ENCODE measurements around the gene VAMP2.

Gene VAMP2

DNA sequence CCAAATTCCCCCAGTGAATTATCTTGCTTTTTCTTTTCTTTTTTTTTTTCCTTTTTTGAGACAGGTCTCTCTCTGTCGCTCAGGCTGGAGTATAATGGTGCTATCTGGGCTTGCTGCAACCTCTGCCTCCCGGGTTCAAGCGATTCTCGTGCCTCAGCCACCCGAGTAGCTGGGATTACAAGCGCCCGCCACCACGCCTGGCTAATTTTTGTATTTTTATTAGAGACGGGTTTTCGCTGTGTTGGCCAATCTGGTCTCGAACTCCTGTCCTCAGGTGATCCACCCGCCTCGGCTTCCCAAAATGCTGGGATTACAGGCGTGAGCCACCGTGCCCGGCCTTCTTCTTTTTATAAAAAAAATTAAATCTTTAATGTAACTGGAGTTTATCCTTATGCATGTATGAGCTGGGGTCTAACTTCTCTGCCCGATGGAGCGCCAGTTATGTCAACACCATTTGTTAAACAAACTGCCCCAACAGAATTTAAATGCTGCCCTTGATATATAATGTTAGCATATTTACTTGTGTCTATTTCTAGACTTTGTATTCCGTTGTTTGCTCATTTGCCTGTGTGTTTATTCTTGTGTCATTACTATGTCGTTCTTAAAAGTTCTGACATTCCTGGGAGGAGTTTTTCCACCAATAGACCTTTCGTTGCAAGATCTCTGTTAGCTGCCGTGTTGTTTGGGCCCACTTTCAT, 48.2 kb upstream of the VAMP2 start:
- H3K4me1 ChIP-seq (ENCODE audit: control insufficient read depth, insufficient read depth, low read length) = peaks cover 8% of the 10 kb centered on the region
- POLR2A ChIA-PET = interaction anchor here (0.6 to 16.4 kb wide), 27 partner anchors 11 to 360 kb away, joined by 3 to 394 read pairs (median 6); partner anchors contain the start of genes BORCS6, CTC1, HES7 and KRABD2
- peaks cover 25 to 34% of the 10 kb centered on the region in 2 experiments for H3K36me3 ChIP-seq (ENCODE audit: control insufficient read depth in 2 of 2, insufficient read depth in 1 of 2, low read length in 2 of 2)
- no peaks in the 10 kb centered on the region for H3K9me3 ChIP-seq (ENCODE audit: control insufficient read depth, insufficient read depth, low read depth, low read length)
- H3K27ac ChIP-seq (ENCODE audit: extremely low read depth, low read depth, low read length) = peak overlapping the region; percentile 91
- CTCF ChIA-PET = interaction anchor here (0.6 to 2.4 kb wide), 12 partner anchors 8 to 307 kb away, joined by 3 to 10 read pairs (median 6); partner anchors contain the start of gene CTC1
- H3K4me3 ChIP-seq (ENCODE audit: low read depth, low read length) = peak overlapping the region; percentile 76
- TF ChIP-seq ZNF155 (tag by site-specific recombination; IDR thresholded peaks at IDR 0.05) = no peak
- TF ChIP-seq ZNF837 (tag by site-specific recombination; IDR thresholded peaks at IDR 0.05) = no peak
- TF ChIP-seq ZNF776 (tag by site-specific recombination; IDR thresholded peaks at IDR 0.05; ENCODE audit: borderline replicate concordance) = no peak
- TF ChIP-seq, protein P1, sequence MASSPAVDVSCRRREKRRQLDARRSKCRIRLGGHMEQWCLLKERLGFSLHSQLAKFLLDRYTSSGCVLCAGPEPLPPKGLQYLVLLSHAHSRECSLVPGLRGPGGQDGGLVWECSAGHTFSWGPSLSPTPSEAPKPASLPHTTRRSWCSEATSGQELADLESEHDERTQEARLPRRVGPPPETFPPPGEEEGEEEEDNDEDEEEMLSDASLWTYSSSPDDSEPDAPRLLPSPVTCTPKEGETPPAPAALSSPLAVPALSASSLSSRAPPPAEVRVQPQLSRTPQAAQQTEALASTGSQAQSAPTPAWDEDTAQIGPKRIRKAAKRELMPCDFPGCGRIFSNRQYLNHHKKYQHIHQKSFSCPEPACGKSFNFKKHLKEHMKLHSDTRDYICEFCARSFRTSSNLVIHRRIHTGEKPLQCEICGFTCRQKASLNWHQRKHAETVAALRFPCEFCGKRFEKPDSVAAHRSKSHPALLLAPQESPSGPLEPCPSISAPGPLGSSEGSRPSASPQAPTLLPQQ (tag by site-specific recombination; IDR thresholded peaks at IDR 0.05) = no peak
- TF ChIP-seq, protein P2, sequence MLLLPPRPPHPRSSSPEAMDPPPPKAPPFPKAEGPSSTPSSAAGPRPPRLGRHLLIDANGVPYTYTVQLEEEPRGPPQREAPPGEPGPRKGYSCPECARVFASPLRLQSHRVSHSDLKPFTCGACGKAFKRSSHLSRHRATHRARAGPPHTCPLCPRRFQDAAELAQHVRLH (tag by site-specific recombination; IDR thresholded peaks at IDR 0.05) = peak; percentile 40; the same call in 1 of the 2 replicates
- TF ChIP-seq ZNF292 (tag by site-specific recombination; IDR thresholded peaks at IDR 0.05; ENCODE audit: borderline replicate concordance, low read depth) = no peak
- TF ChIP-seq ZNF777 (tag by site-specific recombination; IDR thresholded peaks at IDR 0.05; ENCODE audit: borderline replicate concordance) = no peak
- TF ChIP-seq ZNF600 (tag by site-specific recombination; IDR thresholded peaks at IDR 0.05) = no peak
- TF ChIP-seq, protein P3, sequence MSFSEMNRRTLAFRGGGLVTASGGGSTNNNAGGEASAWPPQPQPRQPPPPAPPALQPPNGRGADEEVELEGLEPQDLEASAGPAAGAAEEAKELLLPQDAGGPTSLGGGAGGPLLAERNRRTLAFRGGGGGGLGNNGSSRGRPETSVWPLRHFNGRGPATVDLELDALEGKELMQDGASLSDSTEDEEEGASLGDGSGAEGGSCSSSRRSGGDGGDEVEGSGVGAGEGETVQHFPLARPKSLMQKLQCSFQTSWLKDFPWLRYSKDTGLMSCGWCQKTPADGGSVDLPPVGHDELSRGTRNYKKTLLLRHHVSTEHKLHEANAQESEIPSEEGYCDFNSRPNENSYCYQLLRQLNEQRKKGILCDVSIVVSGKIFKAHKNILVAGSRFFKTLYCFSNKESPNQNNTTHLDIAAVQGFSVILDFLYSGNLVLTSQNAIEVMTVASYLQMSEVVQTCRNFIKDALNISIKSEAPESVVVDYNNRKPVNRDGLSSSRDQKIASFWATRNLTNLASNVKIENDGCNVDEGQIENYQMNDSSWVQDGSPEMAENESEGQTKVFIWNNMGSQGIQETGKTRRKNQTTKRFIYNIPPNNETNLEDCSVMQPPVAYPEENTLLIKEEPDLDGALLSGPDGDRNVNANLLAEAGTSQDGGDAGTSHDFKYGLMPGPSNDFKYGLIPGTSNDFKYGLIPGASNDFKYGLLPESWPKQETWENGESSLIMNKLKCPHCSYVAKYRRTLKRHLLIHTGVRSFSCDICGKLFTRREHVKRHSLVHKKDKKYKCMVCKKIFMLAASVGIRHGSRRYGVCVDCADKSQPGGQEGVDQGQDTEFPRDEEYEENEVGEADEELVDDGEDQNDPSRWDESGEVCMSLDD (tag by site-specific recombination; IDR thresholded peaks at IDR 0.05) = no peak
- TF ChIP-seq, protein P4, sequence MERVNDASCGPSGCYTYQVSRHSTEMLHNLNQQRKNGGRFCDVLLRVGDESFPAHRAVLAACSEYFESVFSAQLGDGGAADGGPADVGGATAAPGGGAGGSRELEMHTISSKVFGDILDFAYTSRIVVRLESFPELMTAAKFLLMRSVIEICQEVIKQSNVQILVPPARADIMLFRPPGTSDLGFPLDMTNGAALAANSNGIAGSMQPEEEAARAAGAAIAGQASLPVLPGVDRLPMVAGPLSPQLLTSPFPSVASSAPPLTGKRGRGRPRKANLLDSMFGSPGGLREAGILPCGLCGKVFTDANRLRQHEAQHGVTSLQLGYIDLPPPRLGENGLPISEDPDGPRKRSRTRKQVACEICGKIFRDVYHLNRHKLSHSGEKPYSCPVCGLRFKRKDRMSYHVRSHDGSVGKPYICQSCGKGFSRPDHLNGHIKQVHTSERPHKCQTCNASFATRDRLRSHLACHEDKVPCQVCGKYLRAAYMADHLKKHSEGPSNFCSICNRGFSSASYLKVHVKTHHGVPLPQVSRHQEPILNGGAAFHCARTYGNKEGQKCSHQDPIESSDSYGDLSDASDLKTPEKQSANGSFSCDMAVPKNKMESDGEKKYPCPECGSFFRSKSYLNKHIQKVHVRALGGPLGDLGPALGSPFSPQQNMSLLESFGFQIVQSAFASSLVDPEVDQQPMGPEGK (tag by site-specific recombination; IDR thresholded peaks at IDR 0.05) = 0 out of 2 replicates have a peak, but pooled peaks have one; percentile 44
- TF ChIP-seq KLF7 (tag by site-specific recombination; IDR thresholded peaks at IDR 0.05; ENCODE audit: borderline replicate concordance) = no peak
- no peak; the same call in 1 of the 2 replicates for TF ChIP-seq SP7 (tag by site-specific recombination; IDR thresholded peaks at IDR 0.05)
- TF ChIP-seq, protein P5, sequence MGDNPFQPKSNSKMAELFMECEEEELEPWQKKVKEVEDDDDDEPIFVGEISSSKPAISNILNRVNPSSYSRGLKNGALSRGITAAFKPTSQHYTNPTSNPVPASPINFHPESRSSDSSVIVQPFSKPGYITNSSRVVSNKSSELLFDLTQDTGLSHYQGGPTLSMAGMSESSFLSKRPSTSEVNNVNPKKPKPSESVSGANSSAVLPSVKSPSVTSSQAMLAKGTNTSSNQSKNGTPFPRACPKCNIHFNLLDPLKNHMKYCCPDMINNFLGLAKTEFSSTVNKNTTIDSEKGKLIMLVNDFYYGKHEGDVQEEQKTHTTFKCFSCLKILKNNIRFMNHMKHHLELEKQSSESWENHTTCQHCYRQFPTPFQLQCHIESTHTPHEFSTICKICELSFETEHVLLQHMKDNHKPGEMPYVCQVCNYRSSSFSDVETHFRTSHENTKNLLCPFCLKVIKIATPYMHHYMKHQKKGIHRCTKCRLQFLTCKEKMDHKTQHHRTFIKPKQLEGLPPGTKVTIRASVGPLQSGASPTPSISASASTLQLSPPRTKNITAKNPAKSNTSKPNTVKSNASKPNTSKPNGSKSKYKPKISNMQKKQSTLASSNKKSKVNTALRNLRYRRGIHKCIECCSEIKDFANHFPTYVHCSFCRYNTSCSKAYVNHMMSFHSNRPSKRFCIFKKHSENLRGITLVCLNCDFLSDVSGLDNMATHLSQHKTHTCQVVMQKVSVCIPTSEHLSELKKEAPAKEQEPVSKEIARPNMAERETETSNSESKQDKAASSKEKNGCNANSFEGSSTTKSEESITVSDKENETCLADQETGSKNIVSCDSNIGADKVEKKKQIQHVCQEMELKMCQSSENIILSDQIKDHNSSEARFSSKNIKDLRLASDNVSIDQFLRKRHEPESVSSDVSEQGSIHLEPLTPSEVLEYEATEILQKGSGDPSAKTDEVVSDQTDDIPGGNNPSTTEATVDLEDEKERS (tag by site-specific recombination; IDR thresholded peaks at IDR 0.05) = no peak
- no peak for TF ChIP-seq ZNF202 (tag by site-specific recombination; IDR thresholded peaks at IDR 0.05; ENCODE audit: borderline replicate concordance)
- no peak for TF ChIP-seq ZNF830 (tag by site-specific recombination; IDR thresholded peaks at IDR 0.05; ENCODE audit: low read depth)
- no peak for TF ChIP-seq RBAK (tag by site-specific recombination; IDR thresholded peaks at IDR 0.05)
- TF ChIP-seq, protein P6, sequence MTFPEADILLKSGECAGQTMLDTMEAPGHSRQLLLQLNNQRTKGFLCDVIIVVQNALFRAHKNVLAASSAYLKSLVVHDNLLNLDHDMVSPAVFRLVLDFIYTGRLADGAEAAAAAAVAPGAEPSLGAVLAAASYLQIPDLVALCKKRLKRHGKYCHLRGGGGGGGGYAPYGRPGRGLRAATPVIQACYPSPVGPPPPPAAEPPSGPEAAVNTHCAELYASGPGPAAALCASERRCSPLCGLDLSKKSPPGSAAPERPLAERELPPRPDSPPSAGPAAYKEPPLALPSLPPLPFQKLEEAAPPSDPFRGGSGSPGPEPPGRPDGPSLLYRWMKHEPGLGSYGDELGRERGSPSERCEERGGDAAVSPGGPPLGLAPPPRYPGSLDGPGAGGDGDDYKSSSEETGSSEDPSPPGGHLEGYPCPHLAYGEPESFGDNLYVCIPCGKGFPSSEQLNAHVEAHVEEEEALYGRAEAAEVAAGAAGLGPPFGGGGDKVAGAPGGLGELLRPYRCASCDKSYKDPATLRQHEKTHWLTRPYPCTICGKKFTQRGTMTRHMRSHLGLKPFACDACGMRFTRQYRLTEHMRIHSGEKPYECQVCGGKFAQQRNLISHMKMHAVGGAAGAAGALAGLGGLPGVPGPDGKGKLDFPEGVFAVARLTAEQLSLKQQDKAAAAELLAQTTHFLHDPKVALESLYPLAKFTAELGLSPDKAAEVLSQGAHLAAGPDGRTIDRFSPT (tag by site-specific recombination; IDR thresholded peaks at IDR 0.05) = no peak
- TF ChIP-seq, protein P7, sequence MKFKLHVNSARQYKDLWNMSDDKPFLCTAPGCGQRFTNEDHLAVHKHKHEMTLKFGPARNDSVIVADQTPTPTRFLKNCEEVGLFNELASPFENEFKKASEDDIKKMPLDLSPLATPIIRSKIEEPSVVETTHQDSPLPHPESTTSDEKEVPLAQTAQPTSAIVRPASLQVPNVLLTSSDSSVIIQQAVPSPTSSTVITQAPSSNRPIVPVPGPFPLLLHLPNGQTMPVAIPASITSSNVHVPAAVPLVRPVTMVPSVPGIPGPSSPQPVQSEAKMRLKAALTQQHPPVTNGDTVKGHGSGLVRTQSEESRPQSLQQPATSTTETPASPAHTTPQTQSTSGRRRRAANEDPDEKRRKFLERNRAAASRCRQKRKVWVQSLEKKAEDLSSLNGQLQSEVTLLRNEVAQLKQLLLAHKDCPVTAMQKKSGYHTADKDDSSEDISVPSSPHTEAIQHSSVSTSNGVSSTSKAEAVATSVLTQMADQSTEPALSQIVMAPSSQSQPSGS (tag by site-specific recombination; IDR thresholded peaks at IDR 0.05; ENCODE audit: low read depth) = no peak
- TF ChIP-seq, protein P8, sequence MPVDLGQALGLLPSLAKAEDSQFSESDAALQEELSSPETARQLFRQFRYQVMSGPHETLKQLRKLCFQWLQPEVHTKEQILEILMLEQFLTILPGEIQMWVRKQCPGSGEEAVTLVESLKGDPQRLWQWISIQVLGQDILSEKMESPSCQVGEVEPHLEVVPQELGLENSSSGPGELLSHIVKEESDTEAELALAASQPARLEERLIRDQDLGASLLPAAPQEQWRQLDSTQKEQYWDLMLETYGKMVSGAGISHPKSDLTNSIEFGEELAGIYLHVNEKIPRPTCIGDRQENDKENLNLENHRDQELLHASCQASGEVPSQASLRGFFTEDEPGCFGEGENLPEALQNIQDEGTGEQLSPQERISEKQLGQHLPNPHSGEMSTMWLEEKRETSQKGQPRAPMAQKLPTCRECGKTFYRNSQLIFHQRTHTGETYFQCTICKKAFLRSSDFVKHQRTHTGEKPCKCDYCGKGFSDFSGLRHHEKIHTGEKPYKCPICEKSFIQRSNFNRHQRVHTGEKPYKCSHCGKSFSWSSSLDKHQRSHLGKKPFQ (tag by site-specific recombination; IDR thresholded peaks at IDR 0.05) = no peak
- no peak for TF ChIP-seq ZNF302 (tag by site-specific recombination; IDR thresholded peaks at IDR 0.05; ENCODE audit: low read depth)

Data from HEK293 (cell line).